ENCODE results near the gene GALNT2.

Gene GALNT2

GRCh38 chr1:230136453-230137336, 69.7 kb downstream of the GALNT2 start:
- DNase-seq: no peak

DNA sequence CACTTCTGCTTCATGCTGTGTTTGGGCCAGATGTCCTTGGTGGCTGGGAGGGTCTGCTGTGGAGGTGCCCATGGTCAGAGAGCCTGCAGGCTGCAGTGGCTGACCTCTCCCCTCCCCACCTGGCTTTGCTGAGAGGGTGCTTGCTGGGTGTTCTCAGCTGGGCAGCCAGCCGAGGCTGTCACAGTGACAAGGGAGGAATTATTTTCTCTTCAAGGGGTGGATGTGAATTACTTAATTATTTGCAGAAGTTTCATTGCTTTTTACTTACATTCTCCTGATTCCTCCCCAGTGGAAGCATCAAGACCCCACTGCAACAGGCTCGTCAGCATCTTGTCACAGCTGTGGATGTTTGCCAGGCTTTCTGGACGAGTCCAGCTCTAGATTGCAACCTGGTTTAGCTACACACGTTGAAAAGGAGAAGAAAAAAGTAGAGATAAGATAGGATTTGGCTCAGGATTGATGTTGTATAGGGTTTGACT, 70.3 kb downstream of the GALNT2 start:
- DNase-seq: no peak

DNA sequence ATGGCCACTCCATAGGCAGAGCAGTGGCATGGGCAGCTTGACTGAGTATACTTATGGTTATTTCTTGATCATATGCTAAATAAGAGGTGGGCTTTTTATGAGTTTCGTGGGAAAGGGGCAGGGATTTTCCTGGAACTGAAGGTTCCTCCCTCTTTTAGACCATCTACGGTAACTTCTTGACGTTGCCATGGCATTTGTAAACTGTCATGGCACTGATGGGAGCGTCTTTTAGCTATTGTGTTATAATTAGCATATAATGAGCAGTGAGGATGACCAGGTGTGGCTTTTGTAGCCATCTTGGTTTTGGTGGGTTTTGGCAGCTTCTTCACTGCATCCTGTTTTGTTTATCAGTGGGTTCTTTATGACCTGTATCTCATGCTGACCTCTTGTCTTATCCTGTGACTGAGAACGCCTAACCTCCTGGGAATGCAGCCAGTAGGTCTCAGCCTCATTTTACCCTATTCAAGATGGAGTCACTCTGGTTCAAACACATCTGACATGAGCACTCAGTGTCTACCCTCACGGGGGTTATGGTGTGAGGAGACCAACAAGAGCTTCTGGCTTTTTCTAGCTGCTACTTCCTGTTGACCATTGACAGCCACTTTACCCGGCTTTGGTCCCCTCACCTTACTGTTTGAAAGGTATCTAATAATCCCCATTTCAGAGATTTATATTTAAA, 71.7 kb downstream of the GALNT2 start:
- no peak for DNase-seq

DNA sequence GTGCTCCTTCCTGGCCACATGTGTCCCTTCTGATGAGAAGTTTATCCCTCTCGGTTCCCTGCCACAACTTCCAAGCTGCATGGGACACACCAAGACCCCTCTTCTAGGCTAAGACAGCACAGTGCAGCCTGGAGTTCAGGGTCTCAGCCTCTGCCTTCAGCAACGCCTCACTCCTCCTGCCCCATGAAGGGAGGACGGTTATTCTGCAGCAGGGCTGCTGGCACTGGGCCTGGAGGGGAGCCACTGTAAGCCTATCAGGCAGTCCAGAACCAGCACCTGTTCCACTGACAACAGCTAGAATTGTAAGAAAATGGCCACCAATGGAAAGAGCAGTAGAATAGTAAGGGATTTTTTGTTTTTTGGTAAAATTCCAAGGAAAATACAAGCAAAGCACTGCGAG, 72.3 kb downstream of the GALNT2 start:
- DNase-seq: no peak

GRCh38 chr1:230139741-230140140, 72.7 kb downstream of the GALNT2 start:
- no peak for DNase-seq

DNA sequence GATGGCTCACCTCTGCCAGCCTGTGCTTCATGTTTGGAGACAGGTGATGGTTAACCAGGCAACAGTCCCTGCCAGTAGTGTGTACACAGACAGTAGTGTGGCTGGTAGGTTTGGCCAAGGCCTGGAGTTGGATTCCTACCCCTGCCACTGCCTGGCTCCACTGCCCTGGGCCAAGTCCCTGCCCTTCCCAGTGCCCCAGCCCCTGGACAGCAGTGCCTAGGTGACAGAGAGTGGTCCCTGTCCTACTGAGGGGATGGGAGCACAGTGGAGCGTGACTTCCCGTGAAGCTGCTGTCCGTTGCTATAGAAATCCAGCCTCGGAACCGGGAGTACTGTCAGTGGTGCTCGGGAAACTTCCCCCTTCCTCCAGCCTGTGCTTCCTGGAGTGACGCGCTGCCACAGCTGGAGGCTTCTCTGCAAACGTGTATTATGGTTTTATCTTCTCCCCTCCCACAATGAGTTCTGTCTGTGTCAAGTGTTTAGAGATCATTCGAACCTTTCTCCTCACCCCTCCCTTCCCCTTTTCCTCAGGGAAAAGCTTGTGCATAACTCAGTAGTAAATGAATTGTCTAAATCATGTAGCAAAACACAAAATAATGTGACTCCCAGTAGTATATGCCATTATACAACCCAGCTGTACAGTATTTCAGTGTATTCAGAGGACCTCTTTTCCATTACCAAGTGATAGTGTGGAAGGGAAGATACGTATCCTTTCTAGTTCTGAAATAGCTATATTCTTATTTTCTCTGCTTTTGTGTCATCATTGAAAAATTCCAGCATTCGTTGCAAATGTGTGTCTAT, 73.4 kb downstream of the GALNT2 start:
- no peak for DNase-seq

DNA sequence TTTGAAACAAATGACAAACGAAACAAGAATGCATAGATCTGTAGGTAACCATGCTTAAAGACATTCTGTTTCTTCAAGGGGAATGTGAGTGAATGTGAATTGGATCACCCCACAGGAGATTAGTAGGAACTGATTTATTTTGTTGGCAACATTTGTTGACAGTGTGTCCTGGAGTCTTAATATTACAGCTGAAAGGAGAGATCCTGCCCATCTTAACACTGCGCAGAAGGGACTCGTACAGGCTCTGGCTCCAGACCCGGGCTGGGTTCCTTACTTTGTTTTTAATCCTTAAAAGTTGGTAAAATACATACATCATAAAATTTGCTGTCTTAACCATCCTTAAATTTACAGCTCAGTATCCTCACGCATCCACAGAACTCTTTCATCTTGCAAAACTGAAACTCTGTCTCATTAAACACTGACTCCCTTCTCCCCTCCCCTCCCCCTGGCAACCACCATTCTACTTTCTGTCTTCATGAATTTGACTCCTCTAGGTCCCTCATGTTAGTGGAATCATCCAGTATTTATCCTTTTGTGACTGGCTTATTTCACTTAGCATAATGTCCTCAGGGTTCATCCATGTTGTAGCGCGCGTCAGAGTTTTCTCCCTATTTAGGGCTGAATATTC, 74.1 kb downstream of the GALNT2 start:
- no peak for DNase-seq

DNA sequence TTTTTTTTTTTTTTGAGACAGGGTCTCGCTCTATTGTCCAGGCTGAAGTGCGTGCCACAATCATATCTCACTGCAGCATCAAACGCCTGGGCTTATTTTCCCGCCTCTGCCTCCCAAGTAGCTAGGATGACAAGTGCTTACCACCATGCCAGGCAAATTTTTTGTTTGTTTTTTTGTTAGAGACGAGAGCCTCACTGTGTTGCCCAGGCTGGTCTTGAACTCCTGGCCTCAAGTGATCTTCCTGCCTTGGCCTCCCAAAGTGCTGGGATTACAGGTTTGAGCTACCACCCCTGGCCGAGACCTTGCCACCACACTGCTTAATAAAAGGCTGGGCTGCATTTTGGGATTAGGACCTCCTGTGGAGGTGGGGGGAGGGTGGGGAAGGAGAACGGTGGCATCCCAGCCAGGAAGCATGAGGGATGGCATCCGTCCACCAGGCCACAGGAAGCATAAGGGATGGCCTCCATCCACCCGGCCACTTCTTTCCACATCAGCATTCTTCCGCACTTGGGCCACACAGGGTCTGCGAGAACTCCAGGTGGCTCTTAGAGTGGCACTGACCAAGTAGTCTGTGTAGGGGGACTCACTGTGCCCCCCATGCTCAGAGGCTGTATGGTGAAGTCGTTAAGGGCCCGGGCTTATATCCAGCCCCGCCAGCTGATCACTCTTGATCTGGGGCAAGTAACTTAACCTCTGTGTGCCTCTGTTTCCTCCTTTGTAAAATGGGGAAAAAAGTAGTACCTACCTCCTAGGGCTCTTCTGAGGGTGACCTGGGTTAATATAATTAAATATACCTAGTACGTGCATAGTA, 75.0 kb downstream of the GALNT2 start:
- DNase-seq: no peak

GRCh38 chr1:230142608-230143210, 75.7 kb downstream of the GALNT2 start:
- no peak for DNase-seq

DNA sequence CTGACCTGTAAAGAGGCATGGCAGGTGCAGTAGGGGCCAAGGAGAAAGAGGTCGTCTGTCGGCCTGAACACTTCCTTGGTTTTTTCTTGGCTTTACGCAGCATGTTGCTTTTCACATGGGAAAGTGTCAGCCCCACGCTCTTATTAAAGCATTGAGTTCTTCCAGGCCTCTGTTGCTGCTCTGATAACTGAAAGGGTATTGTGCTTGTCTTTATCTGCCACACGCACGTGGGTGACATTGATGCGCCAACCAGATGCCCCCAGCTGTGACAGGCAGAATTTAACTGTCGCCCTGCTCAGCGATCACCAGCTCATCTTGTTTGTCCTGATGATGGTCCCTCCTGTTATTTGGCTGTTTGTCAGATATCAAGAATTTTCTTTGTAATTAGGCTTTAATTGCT, 76.5 kb downstream of the GALNT2 start:
- no peak for DNase-seq

GRCh38 chr1:230144010-230144614, 77.1 kb downstream of the GALNT2 start:
- DNase-seq: no peak

DNA sequence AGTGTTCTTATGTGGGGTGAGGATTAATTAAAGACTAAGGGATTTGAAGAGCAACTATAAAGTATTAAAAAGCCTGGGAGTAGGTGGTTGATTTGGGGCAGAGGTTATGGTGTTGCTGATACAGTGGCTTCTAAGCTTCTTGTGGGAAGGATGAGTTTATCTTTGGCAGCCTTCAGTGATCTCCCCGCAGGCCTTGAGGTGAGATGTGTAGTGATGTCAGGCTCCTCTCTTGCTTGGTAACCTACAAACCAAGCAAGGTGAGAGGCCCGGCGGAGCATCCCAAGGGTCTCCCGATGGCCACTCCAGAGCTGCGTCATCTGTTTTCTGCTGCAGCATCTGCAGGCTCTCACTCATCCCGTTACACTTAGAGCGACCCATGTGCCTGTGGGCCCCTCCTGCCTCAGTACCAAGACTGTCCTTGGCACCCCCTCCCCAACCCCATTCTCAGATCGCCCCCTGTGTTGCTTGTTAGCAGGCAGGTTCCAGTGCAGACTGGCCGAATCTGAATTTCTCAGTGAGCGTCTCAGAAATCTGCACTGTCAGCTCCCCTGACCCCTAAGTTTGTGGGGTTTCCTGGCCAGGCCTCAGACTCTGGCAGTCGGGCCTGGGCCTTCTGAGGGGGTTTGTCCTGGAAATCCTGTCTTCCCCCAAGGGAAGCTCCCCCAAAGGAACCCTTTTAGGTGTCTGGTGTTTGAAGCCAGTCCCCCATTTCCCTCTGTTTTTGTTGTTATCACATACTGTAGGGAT, 77.9 kb downstream of the GALNT2 start:
- no peak for DNase-seq

GRCh38 chr1:230145505-230145899, 78.5 kb downstream of the GALNT2 start:
- no peak for DNase-seq

DNA sequence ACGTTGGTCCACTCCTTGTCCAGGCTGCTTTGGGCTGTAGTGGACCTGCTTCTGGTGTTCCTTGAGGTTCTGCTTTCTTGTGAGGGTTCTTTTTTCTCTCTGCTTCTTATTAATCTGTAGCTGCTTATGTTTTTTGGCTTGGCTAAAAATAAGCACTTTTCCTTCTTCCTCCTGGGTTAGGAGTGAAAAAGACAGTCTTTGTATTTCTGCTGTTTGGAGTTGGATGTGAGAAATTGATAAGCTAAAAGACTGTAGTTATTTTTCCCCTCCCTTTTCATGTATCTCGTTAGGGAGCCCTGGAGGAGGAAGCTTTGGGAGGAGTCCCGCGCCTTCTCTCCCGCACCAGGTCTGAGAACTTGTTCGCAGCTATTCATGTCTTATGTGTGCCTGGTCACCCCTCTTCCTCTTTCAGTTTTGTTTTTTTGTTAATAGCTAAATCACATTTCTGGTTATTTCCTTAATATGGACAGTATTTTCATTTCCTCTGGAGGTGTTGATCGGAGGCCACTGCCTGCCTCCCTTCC, 79.0 kb downstream of the GALNT2 start:
- no peak for DNase-seq

GRCh38 chr1:230146709-230147108, 79.7 kb downstream of the GALNT2 start:
- DNase-seq: no peak

DNA sequence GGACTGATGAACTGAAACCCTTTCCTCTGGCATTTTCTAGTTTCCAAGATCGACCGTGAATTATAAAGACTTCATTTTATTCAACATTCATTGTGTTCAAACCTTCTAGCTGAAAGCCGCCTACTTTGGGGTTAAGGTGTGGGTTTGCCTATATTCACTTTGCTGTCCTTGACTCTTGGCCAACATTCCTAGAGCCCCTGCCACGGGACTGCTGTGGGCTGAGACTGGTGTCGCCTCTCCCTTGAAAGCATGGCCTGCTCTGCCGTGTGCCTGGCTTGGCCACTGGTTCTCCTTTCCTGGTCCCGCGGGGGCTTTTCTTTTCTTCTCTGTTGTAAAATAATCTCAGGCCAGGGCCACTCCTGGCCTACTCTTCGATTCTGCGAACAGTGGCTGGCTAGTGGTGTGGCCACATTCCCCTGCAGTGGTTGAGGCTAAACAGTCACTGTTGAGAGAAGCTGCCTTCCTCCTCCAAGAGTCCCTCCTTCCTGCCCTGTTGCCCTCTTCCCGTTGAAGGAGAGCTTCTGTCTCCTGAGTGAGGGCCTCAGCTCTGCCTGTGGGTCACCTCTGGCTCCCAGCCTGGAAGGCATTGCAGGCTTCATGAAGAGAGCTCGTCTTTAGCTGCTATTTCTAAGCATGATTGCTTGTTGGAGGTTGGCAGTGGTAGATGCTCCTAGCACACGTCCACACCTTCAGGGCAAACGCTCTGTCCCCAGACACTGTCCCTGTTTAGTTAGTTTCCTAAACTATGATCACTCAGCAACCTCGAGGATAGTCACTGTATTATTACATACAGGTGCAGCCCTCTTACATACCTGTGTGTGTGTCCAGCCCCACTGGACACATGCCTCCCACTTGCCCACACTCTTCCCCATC, 80.5 kb downstream of the GALNT2 start:
- no peak for DNase-seq

- DNase-seq: no peak
Measured at GRCh38 chr1:230148126-230148652, 81.2 kb downstream of the GALNT2 start.

DNA sequence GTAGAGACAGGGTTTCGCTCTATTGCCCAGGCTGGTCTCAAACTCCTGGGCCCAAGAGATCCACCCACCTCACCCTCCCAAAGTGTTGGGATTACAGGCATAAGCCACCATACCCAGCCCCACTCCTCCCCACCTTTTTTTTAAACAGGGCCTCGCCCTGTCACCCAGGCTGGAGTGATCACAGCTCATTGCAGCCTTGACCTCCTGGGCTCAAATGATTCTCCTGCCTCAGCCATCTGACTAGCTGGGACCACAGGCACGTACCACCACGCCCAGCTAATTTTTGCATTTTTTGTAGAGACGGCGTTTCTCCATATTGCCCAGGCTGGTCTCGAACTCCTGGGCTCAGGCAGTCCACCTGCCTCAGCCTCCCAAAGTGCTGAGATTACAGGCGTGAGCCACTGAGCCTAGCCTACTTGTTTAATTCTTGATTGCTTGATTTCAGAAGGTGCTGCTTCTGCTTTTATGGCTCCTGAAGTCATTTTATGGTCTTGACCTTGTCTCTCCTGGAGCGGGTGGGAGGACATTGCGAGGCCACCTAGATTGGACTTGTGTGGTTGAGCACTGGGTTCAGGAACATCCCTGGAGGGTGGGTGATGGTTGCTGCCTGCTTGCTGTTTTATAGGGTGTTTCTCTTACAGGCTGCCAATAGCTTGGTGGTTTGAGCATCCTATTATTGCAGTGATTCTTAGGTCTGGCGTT, 81.9 kb downstream of the GALNT2 start:
- no peak for DNase-seq
